OCI-LY3 (cell line): ENCODE data around the gene C12orf60.

Experiments
- H2AFZ ChIP-seq: fragments of 200-600, 300-600 bp; shearing (Covaris generic); 2 replicates; pipeline ENCODE4 v1.6.0; 2014; ENCODE audit warnings: antibody characterized with exemption, low read depth, low read length
- H3K27ac ChIP-seq: fragments of 200-600, 300-600 bp; sonication (generic); 2 replicates; pipeline ENCODE4 v1.5.1; 2014; ENCODE audit warnings: mild to moderate bottlenecking, low read length, moderate library complexity, mixed read lengths
- H3K27me3 ChIP-seq: fragments of 200-600, 300-600 bp; sonication (generic); 2 replicates; pipeline ENCODE4 v1.6.1; 2014; ENCODE audit warnings: low read depth, low read length, mixed read lengths
- H3K36me3 ChIP-seq: fragments of 200-600, 300-600 bp; sonication (generic); replicated peaks from 2 replicates; pipeline ENCODE3; 2014; ENCODE audit warnings: low read depth, low read length, mixed read lengths
- H3K4me1 ChIP-seq: fragments of 300-600, 200-600 bp; sonication (generic); 2 replicates; pipeline ENCODE4 v1.6.1; 2014; ENCODE audit warnings: low read length, mixed read lengths
- H3K4me2 ChIP-seq: fragments of 200-600, 300-600 bp; sonication (generic); 2 replicates; pipeline ENCODE4 v1.6.1; 2014; ENCODE audit warnings: low read length, mixed read lengths
- H3K4me3 ChIP-seq: fragments of 300-600, 200-600 bp; sonication (generic); 2 replicates; pipeline ENCODE4 v1.5.1; 2014; ENCODE audit warnings: antibody characterized with exemption, mild to moderate bottlenecking, low read length, moderate library complexity
- H3K79me2 ChIP-seq: fragments of 300-600, 200-600 bp; shearing (Covaris generic); 2 replicates; pipeline ENCODE4 v1.6.1; 2014; ENCODE audit warnings: mild to moderate bottlenecking, low read length, mixed read lengths
- H3K9ac ChIP-seq: fragments of 300-600, 200-600 bp; shearing (Covaris generic); 2 replicates; pipeline ENCODE4 v1.6.0; 2014; ENCODE audit warnings: mild to moderate bottlenecking, low read length, moderate library complexity
- H3K9me3 ChIP-seq: fragments of 200-600, 300-600 bp; shearing (Covaris generic); 2 replicates; pipeline ENCODE4 v1.6.1; 2014; ENCODE audit warnings: low read length, mixed read lengths; ENCODE audit not compliant: insufficient read depth
- H4K20me1 ChIP-seq: fragments of 200-600, 300-600 bp; sonication (generic); 2 replicates; pipeline ENCODE4 v1.6.1; 2016; ENCODE audit warnings: low read length, mixed read lengths; ENCODE audit not compliant: insufficient read depth
- EZH2phosphoT487 ChIP-seq: fragments of 200-600 bp; shearing (Covaris generic); IDR thresholded peaks from 2 replicates; pipeline ENCODE4 v1.6.1; 2018; ENCODE audit warnings: antibody characterized with exemption, mixed run types, low read depth
- TF ChIP-seq, protein P1 (sequence below): fragments of 200-600, 300-600 bp; sonication (generic); IDR thresholded peaks from 2 replicates; pipeline ENCODE4 v1.5.1; 2014; ENCODE audit warnings: antibody characterized with exemption, low read length, low read depth

Gene C12orf60

DNA sequence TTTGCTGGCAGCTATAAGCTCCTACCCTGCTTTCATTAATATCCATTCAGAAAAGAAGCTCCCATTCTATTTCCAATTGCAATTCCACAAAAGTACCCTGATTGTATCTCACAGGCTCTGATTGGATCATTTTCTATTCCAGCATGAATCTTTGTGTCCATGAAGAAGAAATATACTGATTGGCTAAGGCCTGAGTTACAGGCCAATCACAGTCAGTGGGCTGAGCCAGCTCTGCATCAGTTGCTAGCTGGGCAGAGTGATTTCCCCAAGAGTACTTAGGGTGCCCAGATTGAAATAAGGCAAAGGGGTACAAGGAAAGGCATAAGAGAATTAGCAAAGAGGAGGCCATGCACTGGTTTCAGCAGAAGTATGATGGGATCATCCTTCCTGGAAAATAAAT lies 25.4 kb downstream of the C12orf60 start:
- H3K79me2 ChIP-seq, result no peaks in the 10 kb centered on the region
- H3K4me3 ChIP-seq, result no peak overlapping the region
- H3K4me1 ChIP-seq, result no peaks in the 10 kb centered on the region
- H3K9ac ChIP-seq, result no peak overlapping the region
- no peak for TF ChIP-seq EZH2phosphoT487
- TF ChIP-seq, protein P1, sequence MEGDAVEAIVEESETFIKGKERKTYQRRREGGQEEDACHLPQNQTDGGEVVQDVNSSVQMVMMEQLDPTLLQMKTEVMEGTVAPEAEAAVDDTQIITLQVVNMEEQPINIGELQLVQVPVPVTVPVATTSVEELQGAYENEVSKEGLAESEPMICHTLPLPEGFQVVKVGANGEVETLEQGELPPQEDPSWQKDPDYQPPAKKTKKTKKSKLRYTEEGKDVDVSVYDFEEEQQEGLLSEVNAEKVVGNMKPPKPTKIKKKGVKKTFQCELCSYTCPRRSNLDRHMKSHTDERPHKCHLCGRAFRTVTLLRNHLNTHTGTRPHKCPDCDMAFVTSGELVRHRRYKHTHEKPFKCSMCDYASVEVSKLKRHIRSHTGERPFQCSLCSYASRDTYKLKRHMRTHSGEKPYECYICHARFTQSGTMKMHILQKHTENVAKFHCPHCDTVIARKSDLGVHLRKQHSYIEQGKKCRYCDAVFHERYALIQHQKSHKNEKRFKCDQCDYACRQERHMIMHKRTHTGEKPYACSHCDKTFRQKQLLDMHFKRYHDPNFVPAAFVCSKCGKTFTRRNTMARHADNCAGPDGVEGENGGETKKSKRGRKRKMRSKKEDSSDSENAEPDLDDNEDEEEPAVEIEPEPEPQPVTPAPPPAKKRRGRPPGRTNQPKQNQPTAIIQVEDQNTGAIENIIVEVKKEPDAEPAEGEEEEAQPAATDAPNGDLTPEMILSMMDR, result no peak
- no peak overlapping the region for H2AFZ ChIP-seq
- H3K27ac ChIP-seq, result no peak overlapping the region
- no peaks in the 10 kb centered on the region for H3K9me3 ChIP-seq
- no peak overlapping the region for H3K4me2 ChIP-seq
- H4K20me1 ChIP-seq, result no peaks in the 10 kb centered on the region
- 0 out of 2 replicates have a peak, but pooled peaks cover 2% of the 10 kb centered on the region for H3K27me3 ChIP-seq
- H3K36me3 ChIP-seq, result no peaks in the 10 kb centered on the region

DNA sequence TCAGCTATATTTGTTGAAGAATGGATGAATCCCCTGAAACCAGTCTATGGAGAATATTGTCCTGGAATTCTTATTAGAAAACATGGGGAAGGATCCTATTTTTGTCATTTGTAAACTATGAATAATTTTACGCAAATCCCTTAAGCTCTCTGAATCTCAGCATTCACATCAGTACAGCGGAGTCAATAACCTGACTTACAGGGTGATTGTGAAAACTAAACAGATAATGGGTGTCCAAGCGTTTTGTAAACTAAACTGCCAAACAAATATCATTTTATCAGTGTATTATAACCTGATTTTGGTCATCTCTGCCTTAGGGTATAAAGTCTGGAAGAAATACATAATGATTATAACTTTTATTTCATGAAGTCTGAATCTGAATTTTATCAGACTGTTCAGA lies 29.9 kb downstream of the C12orf60 start:
- Histone ChIP-seq H3K9me3 (no peaks in the 10 kb centered on the region), H3K4me2 (no peak overlapping the region)
- TF ChIP-seq, protein P1, result no peak
- TF ChIP-seq EZH2phosphoT487, result no peak

DNA sequence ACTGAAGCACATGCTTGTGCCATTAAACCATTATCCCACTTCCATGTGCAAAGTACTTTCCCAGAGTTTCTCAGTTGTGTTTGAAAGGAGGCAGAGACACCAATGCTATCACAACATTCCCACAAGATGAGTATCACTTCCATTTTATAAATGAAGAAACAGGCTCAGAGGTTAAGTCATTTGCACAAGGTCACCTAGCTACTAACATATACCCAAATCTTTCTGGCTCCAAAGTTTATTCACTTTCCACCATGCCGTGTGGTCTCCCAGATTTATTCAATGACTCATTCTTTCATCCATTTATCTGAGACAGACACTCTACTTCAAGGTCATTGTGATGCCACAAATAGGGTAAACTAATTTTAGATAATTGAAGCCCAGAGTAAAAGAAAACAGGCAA lies 30.5 kb downstream of the C12orf60 start:
- Histone ChIP-seq H3K79me2 (no peaks in the 10 kb centered on the region), H3K9me3 (no peaks in the 10 kb centered on the region), H2AFZ (no peak overlapping the region), H3K27ac (no peak overlapping the region), H3K4me2 (no peak overlapping the region), H3K36me3 (no peaks in the 10 kb centered on the region), H3K9ac (no peak overlapping the region), H4K20me1 (no peaks in the 10 kb centered on the region), H3K27me3 (0 out of 2 replicates have a peak, but pooled peaks cover 4% of the 10 kb centered on the region), H3K4me1 (peaks cover 5% of the 10 kb centered on the region; the same call in 1 of the 2 replicates), H3K4me3 (no peak overlapping the region)
- TF ChIP-seq, protein P1, result no peak
- no peak for TF ChIP-seq EZH2phosphoT487

More for the DNA sequence above, 29.9 kb downstream of the C12orf60 start:
- Histone ChIP-seq H3K9ac (no peak overlapping the region), H4K20me1 (no peaks in the 10 kb centered on the region), H3K4me1 (peaks cover 5% of the 10 kb centered on the region; the same call in 1 of the 2 replicates), H3K27ac (no peak overlapping the region), H3K79me2 (no peaks in the 10 kb centered on the region), H3K4me3 (no peak overlapping the region), H3K27me3 (0 out of 2 replicates have a peak, but pooled peaks cover 4% of the 10 kb centered on the region), H3K36me3 (no peaks in the 10 kb centered on the region), H2AFZ (no peak overlapping the region)

DNA sequence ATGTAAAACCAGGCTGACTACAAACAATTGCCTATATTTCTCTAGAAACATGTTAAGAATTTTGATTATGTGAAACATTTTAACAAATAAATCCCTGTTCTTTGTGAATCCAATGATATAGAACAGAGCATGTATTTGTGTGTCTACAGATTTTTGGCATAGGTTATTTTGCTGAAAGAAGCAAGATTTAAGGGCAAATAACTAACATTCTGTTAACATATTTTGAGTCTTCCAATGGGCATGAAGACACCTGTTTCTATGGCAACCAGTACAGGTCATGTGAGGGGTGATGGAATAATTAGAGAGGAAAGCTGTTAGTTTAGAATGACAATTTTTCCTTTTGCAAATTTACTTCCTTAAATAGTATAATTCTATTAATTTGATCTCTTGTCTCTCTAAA lies 31.0 kb downstream of the C12orf60 start:
- H3K27me3 ChIP-seq, result 0 out of 2 replicates have a peak, but pooled peaks cover 4% of the 10 kb centered on the region
- H3K4me1 ChIP-seq, result peaks cover 5% of the 10 kb centered on the region; the same call in 1 of the 2 replicates
- H2AFZ ChIP-seq, result no peak overlapping the region
- no peaks in the 10 kb centered on the region for H3K79me2 ChIP-seq
- H3K4me3 ChIP-seq, result no peak overlapping the region
- H3K9ac ChIP-seq, result no peak overlapping the region
- H4K20me1 ChIP-seq, result no peaks in the 10 kb centered on the region
- no peaks in the 10 kb centered on the region for H3K36me3 ChIP-seq
- H3K9me3 ChIP-seq, result no peaks in the 10 kb centered on the region
- H3K4me2 ChIP-seq, result no peak overlapping the region
- H3K27ac ChIP-seq, result no peak overlapping the region
- TF ChIP-seq EZH2phosphoT487, result no peak
- TF ChIP-seq, protein P1, result no peak
